GM21360 (cell line): ENCODE measurements around the gene TRIM26.
"Not testable (repeated sequence)": the region's sequence is repeated elsewhere in the genome, so short reads cannot be mapped to it uniquely, and the experiment has no call there.

Experiments
- ATAC-seq: cut with Tn5 transposase; IDR thresholded peaks from one replicate; pipeline ENCODE4 v1.9.1; 2021; ENCODE audit warnings: mild to moderate bottlenecking, moderate library complexity; ENCODE audit not compliant: unreplicated experiment

The TRIM26 gene

DNA sequence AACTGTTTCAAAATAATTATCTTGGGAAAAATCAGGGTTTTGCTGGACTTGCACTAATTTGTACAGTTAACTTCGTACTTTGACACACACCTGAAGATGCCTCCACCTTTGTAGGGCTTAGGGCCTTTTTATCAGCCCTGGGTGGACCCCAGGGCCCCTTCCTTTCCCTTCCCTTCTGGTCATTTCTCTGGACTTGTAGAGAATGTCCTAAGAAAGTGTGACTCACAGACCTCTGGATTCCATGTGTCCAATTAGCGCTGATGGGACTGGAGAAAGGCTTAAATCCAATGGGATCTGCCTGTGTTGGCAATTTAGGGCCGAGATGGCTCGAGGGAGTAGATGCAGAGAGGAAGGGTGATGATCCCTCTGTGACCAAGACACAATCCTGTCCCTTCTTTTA, 40.5 kb downstream of the TRIM26 start:
- ATAC-seq, result no peak

DNA sequence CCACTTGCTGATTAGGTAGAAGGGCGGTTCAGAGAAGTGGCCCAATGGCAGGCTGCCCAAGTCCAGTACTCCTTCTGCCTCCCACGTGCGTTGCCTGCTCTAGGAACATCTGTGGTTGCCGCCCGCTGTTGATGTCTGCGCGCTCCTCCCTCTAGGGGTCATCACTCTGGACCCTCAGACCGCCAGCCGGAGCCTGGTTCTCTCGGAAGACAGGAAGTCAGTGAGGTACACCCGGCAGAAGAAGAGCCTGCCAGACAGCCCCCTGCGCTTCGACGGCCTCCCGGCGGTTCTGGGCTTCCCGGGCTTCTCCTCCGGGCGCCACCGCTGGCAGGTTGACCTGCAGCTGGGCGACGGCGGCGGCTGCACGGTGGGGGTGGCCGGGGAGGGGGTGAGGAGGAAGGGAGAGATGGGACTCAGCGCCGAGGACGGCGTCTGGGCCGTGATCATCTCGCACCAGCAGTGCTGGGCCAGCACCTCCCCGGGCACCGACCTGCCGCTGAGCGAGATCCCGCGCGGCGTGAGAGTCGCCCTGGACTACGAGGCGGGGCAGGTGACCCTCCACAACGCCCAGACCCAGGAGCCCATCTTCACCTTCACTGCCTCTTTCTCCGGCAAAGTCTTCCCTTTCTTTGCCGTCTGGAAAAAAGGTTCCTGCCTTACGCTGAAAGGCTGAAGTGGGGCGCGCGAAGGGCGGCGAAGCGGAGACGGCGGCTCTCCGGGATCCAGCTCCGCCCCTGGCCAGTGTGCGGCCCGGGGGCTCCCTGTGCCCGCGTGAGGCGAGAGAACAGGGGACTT, 41.3 kb downstream of the TRIM26 start:
- no peak for ATAC-seq

DNA sequence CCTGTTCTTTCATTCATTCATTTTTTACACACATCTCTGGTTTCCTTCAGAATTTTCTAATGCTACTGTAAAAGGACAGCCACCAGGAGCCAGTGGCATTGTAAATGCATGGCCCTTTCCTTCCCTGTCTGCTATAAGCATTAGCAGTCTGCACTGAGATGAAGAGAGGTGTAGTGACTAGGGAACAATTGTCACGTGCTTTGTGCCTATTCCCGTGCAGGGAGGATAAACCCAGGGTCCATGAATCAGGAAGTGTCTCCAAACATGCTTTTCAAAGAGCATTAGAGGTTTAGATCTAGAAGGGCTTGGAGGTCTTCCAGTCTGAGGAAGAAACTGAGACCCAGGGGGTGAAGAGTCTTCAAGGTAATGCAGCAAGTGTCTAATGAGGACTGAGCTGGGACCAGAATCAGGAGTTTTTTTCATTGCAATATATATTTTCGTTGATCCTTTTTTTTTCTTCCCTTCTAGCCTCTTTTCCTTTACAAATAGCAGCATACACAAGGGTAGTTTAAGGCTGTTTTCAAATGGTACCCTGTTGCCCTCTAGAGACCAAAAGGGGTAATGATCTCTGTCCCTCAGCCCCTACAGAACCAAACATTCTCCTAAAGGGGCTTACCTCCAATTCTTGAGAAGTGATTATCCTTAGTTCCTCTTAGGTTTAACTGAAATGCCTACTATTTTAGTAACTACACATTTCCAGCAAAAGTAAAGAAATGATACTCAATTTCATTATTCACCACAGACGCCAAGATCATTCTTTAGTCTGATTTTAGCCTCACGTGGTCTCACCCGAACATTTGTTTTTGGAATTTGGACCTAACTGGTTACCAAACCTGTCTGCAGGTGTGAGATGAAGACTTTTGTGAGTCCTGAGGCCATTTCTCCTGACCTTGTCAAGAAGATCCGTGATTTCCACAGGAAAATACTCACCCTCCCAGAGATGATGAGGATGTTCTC, 43.3 kb downstream of the TRIM26 start:
- no peak for ATAC-seq

DNA sequence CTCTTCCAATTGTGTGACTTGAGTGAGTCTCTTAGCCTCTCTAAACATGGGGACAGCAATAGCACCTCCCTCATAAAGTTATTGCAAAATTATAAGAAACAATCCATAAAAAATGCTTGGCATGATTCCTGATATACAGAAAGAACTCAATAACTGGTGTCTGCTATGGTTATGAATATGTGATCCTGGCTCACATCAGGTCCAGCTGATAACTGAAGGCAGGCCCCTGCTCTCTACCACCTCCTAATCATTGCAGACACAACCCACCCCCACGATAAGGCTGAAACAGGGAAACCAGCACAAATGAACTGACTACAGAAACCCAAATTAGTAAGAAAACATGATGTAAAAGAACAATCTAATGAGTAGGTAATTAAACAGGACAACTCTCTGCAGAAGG, 44.5 kb downstream of the TRIM26 start:
- ATAC-seq, result no peak

DNA sequence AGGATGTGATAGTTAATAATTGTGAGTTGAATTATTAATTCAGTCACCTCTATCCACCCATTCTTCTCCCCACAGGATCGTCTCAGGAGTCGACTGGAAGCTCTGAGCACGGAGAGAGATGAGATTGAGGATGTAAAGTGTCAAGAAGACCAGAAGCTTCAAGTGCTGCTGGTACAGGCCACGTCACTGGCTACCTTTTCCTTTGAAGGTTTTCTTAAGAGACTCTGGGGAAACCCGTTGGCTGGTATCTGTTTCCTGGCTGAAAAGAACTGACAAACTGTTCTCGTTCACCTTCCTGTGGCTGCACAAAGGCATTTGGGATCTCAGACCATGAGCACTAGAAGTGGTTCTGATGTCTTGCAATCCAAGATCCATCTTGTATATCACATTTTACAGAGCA, 46.1 kb downstream of the TRIM26 start:
- ATAC-seq, result no peak

DNA sequence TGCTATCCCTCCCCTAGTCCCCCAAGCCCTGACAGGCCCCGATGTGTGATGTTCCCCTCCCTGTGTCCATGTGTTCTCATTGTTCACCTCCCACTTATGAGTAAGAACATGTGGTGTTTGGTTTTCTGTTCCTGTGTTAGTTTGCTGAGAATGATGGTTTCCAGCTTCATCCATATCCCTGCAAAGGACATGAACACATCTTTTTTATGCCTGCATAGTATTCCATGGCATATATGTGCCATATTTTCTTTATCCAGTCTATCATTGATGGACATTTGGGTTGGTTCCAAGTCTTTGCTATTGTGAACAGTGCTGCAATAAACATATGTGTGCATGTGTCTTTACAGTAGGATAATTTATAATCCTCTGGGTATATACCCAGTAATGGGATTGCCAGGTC, 48.0 kb downstream of the TRIM26 start:
- ATAC-seq, result not testable (repeated sequence)

DNA sequence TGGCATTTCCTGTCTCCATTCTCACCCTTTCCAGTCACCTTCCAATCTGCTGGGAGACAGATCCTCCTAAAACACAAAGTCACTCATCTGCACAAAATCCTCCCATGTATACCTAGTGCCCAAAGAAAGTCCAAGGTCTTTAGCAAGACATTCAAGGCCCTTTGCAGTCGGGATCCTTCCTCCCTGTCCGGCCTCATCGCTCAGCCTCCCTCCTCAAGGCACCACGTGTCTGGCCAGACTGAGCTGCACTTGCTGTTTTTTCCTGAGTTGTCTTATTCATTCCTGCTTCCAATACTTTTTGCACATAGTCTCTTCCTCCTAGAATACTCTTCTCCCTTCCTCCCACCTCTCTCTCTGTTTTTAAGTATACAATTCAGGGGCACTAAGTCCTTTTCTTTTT, 48.5 kb downstream of the TRIM26 start:
- ATAC-seq, result no peak

DNA sequence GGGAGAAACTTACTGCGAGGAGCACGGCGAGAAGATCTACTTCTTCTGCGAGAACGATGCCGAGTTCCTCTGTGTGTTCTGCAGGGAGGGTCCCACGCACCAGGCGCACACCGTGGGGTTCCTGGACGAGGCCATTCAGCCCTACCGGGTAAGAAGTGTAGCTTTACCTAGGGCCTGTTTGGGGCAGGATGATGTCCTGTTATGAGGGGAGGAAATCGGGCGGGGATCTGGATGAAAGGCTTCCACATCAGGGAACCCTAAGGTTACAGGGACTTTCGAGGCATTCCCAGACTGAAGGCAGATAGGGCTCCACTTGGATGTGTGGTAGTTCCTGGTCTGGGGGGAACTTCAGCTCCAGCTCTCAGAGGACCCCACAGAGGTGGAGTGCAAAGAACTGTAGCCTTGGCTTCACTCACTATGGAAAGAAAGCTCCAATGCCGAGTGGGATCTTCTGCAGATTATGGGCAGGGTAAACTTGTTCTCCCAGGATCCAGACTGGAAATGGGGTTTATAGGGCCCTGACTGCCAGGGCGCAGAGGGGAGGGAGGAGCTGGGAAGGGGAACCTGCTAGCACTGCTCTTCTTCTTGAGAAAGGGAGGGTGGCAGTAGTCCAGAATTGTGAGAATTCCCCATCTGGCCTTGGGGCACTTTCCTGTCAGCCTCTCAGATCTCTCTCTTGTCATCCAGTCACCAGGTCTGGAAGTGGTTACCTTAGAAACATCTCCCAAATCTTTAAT, 49.1 kb downstream of the TRIM26 start:
- ATAC-seq, result no peak

DNA sequence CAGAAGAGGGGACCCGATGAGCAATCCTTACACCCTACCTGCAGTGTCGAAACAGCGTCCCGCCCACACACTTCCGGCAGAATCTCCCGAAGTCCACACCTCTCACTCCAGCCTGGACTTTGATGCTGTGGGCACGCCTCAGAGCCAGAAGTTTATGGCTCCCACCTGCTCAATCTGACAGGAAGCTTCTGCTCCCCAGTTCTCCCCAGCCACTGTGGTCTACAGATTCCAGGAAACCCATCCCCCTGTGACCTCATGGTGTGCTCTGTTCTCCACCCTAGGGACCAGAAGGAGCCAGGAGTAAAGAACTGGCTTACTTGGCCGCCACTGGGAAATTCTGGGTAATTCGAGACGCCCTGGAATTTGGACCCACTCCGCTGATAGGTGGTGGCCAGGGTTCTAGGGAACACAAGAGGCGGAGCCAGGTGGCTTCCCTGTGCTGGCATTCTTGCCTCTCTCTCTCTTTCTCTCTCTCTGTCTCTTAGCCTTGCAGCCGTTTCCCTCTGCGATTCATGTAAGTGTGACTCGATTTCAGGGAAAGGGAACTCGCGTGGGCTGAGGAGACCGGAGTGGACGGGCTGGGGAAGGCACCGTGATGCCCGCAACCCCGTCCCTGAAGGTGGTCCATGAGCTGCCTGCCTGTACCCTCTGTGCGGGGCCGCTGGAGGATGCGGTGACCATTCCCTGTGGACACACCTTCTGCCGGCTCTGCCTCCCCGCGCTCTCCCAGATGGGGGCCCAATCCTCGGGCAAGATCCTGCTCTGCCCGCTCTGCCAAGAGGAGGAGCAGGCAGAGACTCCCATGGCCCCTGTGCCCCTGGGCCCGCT, 49.9 kb downstream of the TRIM26 start, which contains the start of gene TRIM15:
TSS of gene TRIM15 (plus strand) at position 457 of the 828 bp plus-strand sequence. CDS start at position 596, 139 bp downstream.
- ATAC-seq, result no peak

DNA sequence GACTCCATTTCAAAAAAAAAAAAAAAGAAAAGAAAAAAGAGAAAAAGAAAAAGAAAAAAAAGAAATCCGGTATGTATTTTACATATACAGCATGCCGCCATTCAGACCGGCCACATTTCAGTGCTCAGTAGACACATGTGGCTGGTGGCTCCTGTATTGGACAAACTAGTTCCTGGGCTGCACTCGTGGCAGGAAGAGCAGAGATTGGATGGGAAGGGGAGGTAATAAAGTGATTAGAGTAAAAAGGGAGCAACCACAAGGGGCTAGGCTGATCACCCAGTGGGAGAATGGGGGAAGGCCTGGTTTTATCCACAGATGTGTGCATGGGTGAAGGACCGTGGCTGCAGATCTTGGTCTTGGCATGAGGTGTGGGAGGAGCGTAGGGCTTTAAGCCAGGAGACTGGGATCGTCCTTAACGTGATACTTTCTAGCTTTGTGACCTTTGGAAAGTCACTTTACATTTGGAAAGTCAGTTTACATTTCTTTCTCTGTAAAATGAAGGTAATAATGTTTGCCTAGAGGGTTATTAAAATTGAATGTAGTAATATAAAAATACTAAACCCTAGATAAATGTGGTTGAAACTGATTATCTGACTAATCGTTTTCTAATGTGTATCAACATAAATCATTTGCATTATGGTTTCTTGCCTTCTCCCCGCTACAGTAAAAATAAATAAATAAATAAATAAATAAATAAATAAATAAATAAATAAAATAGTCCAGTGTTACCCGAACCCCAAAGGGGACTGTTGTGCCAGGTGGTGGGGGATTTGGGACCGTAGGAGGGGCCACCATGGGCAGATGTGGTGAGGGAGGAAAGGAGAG, 50.7 kb downstream of the TRIM26 start:
- no peak for ATAC-seq

DNA sequence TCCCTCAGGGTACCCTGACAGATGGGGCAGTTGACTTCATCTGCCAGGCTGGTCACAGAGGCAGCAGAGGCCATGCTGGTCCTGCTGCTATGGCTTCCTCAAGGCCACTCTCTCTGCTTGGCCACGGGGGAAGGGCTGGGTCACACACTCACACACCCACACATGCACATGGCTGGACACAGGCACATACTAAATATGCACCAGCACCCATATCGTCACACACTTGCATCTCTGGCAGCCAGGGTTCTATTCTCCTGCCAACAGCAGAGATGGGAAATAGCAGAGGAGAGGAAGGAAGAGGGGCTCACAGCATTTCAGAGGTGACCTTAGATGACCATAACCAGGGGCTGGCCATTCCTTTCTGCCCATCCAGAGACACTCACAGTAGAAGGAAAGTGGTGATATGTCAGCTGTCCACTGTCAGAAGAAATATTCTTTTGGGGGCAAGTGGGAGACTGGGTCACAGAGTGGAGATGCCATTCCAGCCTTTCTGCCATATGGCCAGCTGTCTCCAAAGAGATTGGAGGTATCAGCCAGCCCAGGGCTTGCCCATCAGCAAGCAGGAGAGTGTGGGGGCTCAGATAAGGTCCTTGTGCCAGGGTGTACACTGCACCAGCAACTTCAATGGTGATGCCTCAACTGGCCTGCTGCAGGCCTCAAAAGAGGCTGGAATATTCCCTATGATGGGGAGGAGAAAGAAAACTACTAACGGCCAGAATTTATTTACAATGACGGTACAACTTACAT, 52.2 kb downstream of the TRIM26 start, which contains the start of gene TRIM10:
TSS of gene TRIM10 (minus strand) at position 427 of the 747 bp plus-strand sequence. CDS start at position 74, 353 bp downstream.
- ATAC-seq, result no peak

DNA sequence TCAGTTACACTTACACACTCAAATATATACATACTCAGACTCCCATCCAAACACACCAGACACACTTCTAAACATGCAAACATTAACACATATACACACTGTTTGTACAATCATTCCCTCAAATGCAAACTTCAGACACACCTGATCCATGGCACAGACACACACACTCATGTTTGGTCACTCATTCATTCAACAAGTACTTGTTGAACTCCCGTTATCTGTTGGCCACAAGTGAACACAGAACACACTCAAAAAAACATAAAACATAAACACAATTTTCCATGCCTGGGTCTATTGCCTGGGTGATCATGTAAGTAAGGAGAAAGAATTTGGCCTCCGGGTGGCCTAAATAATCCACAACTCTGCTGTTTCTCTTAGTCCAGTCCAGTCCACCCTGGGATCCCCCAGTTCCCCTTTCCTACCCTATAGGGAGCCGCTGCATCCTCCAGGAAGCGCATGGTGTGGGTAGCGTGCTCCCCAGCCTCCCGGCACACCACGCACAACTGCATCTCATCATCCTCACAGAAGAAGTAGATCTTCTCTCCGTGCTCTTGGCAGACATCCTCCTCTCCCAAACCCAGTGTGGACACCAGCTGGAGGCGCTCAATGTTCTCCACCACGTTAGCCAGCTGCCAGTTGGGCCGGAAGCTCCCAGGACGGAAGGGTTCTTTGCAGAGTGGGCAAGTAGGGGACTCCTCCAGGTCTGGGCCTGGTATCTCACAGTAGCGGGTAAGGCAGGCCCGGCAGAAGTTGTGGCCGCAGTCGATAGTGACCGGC, 53.0 kb downstream of the TRIM26 start:
- no peak for ATAC-seq

DNA sequence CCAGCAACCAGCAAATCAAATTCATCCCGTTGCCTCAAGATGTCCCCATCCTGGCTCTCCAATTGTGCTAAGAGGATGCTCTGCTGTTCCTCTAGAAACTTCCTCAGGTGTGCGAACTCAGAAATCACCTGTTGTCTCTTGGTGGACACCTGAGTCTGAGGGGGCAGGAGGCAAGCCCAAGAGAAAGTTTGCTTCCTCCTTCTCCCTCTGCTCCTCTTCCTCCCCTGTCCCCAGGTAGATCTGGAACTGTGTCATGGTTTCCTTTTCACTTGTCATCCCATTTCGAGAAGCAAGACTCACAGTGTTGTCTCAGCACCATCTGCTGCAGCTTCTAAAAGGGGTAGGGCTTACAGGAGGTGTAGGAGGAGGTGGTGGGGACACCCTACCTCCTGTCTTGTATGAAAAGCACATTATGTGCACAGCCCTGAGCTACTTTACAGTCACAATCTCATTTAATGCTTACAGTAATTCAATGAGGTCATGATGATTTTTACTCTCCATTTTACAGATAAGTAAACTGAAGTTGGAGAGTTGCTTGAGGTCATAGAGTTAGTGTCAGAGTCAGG, 54.6 kb downstream of the TRIM26 start:
- ATAC-seq, result no peak

DNA sequence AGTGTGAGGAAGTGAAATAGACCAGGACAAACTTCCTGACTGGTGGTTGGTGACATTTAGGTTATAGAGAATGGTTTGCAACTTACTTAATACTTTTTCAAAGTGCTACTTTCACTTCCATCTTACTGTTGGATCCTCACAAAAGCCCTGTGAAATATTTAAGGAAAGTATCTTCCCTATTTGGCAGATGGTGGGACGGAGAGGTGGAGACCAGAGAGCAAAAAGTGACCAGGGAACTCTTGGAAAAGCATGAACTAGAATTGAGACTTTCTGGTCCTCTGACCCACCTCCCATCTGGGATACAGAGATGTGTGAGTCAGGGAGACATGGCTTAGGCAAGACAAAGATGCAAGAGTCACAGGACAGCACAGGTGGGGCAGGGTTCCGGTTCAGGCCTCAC, 55.2 kb downstream of the TRIM26 start:
- ATAC-seq, result no peak

DNA sequence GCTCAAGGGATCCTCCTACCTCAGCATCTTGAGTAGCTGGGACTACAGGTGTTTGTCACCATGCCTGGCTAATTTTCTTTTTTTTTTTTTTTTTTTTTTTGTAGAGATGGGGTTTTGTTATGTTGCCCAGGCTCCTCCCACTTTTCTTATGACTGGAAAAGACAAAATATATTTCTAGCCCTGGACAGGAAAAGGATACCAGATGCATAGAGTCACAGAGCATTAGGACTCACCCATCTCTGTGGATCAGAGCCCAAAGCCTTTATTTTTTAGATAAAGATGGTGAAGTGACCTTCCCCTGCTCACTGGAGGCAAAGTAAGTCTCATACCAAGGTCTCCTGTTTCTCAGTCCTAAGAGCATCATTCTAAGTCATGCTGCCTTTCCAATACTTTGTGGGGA, 55.6 kb downstream of the TRIM26 start:
- ATAC-seq, result no peak

DNA sequence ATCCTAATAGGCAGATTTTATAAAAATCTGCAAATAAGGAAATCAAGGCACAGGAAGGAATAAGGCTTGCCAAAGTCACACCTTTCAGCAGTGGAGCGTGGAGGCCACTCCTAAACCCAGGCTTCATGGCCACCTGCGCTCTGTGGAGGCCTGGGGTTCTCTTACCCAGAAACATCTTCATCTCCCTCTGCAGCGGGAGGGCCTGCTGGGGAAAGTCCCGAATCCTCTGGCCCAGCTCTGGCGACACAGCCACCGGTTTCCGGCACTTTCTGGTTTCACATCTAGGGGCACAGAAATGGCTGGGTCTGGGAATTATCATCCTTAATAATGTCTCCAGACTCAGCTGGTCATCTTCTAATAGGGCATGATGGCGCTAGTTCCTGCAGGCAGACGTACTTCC, 56.4 kb downstream of the TRIM26 start:
- no peak for ATAC-seq

DNA sequence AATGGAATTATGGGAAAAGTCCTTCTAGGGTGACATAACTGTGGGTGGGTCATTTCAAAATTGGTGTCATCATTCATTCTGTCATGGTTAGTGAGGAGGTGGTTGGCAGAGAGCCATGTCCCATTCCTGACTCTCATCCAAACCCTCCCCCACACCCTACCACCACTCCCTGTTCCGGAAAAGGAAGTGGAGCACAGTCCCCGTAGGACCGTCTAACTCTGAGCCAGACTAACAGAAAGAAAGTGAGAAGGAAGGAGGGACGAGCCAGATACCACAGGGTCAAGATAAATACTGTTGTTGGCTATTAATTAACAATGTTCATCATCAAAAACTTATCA, 57.0 kb downstream of the TRIM26 start:
- ATAC-seq, result no peak
